NCI-H1105 treated with DMSO at 0.1 percent for 48 hours (cell line): ENCODE results near the gene PRRC2B.
"Not testable (repeated sequence)": the region's sequence is repeated elsewhere in the genome, so short reads cannot be mapped to it uniquely, and the experiment has no call there.

Experiments used
- DNase-seq: peaks from one replicate; lab custom pipeline; 2025; lab: John Stamatoyannopoulos, UW

The PRRC2B gene

GRCh38 chr9:131393622-131394463, at the start of gene PRRC2B:
Gene PRRC2B (plus strand): TSS chr9:131394086. CDS start chr9:131430145, 36,059 bp downstream.
- DNase-seq: peak; percentile 81

- not testable (repeated sequence) for DNase-seq
Observed at GRCh38 chr9:131344931-131345535, 48.9 kb upstream of the PRRC2B start.

- no peak for DNase-seq
Observed at GRCh38 chr9:131346559-131346958, 47.3 kb upstream of the PRRC2B start.

GRCh38 chr9:131347376-131348020, 46.4 kb upstream of the PRRC2B start:
- DNase-seq: no peak

GRCh38 chr9:131348631-131349521, 45.0 kb upstream of the PRRC2B start:
- no peak for DNase-seq

- DNase-seq: no peak
Observed at GRCh38 chr9:131349522-131349880, 44.4 kb upstream of the PRRC2B start.

- peak; percentile 73 for DNase-seq
Observed at GRCh38 chr9:131349881-131350563, 43.9 kb upstream of the PRRC2B start.

GRCh38 chr9:131356479-131356878, 37.4 kb upstream of the PRRC2B start:
- DNase-seq: not testable (repeated sequence)

GRCh38 chr9:131358556-131358955, 35.3 kb upstream of the PRRC2B start:
- no peak for DNase-seq

GRCh38 chr9:131361202-131361833, 32.6 kb upstream of the PRRC2B start:
- DNase-seq: peak; percentile 45

- DNase-seq: no peak
Observed at GRCh38 chr9:131365546-131365945, 28.3 kb upstream of the PRRC2B start.

GRCh38 chr9:131366761-131367401, 27.0 kb upstream of the PRRC2B start:
- peak; percentile 0 for DNase-seq

- no peak for DNase-seq
Observed at GRCh38 chr9:131367450-131367849, 26.4 kb upstream of the PRRC2B start.

GRCh38 chr9:131370638-131371037, 23.2 kb upstream of the PRRC2B start:
- DNase-seq: no peak

GRCh38 chr9:131372599-131372973, 21.3 kb upstream of the PRRC2B start:
- not testable (repeated sequence) for DNase-seq

- DNase-seq: not testable (repeated sequence)
Observed at GRCh38 chr9:131374638-131375037, 19.2 kb upstream of the PRRC2B start.

- no peak for DNase-seq
Observed at GRCh38 chr9:131379056-131379455, 14.8 kb upstream of the PRRC2B start.

GRCh38 chr9:131382850-131383729, 10.8 kb upstream of the PRRC2B start:
- DNase-seq: peak; percentile 77

GRCh38 chr9:131385296-131385695, 8.6 kb upstream of the PRRC2B start:
- no peak for DNase-seq
